NOMO-1 treated with dmso at 0.1 percent for 144 hours (cell line): Measurements from ENCODE around the gene CLRN2.
"Not testable (repeated sequence)": the region's sequence is repeated elsewhere in the genome, so short reads cannot be mapped to it uniquely, and the experiment has no call there.

Experiments
- DNase-seq: peaks from one replicate; lab custom pipeline; 2025; ENCODE audit not compliant: unreplicated experiment; lab: John Stamatoyannopoulos, UW

Gene CLRN2

DNA sequence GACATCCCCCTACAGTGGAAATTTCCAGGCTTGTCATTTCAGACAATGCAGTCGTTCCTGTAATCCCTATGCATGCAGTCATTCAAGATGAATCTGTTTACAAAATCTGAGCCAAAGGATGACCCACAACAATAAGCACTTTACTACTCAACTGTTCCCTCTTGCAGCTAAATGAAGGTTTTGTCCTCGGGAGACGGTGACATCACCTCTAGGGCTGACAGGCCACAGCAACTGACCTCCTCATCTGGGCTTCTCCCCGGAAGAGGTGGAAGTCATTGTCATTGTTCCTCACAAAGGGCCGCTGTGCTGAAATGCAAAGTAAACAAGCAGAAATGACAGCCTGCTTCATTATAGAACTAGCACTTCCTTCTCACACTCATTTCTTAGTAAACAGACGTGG lies 29.2 kb downstream of the CLRN2 start:
- DNase-seq = no peak

DNA sequence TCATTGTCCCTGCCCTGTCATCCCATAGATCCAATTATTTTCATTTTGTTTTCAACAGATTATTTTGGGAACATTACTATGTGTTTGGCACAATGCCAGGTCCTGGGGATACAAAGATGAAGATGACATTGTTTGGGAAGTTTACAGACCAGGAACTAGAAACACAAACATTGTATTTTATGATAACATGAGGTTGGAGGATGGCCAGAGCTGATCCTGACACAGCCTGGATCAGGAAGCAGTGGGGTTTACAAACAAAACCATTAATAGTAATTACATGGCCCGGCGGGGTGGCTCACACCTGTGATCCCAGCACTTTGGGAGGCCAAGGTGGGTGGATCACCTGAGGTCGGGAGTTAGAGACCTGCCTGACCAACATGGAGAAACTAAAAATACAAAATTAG lies 29.9 kb downstream of the CLRN2 start:
- DNase-seq = no peak

DNA sequence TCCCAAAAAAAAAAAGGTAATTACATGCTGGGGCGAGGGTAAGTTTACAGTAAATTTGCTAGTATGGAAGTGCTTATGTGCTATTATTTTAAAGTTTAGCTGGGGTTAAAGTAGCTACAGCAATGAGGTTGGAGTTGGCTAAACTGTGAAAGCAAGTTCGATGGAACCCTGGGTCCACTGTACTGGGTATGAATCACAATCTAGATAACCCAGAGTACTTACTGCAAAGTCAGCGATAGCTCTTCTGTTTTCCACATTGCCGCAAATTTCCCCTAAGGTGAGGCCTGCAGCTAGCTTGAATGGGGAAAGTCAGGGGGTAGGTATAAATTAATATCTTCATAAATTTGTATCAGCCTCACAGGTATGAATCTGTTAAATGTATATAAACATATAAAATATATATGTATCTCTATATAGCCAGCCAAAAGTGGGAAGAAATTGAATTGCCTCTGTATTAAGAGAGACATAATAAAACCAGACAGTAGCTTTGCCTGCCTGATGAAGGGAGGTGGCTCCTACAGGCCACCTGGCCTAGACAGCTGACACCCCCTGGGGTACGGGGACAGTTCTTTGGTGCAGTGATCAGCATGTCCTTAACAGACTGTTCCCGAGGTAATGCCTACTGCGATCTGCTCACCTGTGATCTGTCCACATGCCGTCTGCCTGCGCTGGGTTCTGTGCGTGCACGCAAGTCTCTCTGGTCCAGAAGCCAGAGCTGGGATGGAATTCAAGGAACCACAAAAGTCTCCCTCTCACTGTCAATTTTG lies 30.6 kb downstream of the CLRN2 start:
- no peak for DNase-seq

DNA sequence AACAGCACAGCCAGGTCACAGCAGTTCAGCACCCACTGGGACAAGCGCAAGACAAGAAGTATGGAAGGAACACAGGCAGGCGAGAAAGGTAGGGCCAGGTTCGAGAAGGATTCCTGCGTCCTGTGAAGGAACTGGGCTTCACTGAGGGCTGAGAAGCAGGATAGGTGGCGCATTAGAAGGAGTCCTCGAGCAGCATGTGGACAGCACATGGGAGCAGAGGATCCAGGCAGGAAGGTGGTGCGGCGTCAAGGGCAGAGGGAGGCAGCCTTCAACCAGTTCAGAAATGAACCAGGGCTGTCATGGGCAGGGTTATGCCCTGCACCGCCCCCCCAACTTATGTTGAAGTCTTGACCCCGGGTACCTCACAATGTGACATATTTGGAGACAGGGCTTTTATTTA lies 31.3 kb downstream of the CLRN2 start:
- DNase-seq = no peak

DNA sequence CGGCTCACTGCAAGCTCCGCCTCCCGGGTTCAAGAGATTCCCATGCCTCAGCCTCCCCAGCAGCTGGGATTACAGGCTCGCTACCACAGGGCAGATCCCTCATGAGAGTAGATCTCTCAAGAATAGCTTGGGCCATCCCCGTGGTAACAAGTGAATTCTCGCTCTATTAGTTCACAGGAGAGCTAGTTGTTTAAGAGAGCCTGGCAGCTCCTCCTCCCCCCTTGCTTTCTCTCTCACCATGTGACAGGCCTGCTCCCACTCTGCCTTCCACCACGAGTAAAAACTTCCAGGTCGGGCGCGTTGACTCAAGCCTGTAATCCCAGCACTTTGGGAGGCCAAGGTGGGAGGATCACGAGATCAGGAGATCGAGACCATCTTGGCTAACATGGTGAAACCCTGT lies 31.7 kb downstream of the CLRN2 start:
- no peak for DNase-seq

DNA sequence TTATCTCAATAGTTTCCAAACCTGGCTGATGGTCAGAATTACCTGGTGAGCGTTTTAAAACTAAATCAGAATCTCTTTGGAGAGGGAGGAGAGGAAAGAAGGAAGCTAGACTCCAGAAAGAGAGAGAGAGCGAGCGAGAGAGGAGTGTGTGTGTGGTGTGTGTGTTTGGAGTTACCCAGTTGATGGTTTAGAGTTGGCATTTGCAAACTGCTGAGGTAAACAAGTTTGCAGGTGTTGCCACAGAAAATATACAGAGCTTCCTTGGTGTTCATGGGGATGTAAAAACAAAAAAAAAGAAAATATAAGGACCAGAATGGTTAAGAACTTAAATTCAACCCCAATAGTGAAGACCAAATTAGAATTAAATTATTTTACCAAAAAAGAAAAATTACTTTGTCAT lies 35.6 kb downstream of the CLRN2 start:
- no peak for DNase-seq

DNA sequence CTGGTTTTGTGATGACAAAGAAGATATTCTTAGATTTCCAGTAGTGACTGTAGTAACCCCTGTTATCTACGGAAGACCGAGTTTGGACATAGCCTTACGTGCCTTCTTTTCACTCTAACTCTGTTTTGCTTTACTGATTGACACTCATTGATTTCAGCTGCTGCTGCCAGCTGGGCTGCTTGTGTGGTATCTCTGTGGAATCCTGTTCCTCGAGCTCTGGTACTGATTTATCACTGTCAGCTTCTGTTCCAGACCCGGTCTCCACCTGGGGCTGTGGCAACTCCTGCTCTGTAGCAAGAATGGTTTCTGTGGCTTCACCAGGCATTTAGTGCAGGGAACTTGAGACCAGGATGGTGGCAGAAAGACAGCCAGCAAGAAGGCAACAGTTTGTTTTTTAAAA lies 37.5 kb downstream of the CLRN2 start:
- DNase-seq = no peak

DNA sequence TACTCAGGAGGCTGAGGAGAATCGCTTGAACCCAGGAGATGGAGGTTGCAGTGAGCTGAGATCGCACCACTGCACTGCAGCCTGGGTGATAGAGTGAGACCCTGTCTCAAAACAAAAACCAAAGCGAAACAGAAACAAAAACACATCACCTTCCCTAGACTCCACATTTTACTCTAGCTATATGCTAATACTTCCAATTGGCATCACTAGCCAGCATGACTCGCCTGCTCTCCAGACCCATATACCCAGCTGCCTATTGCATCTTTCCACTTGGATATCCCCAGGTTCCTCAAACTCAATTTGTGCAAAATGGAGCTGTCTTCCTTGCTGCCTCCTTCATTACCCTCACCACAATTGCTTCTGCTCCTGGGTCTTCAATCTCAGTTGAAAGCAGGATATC lies 39.6 kb downstream of the CLRN2 start:
- DNase-seq = no peak

DNA sequence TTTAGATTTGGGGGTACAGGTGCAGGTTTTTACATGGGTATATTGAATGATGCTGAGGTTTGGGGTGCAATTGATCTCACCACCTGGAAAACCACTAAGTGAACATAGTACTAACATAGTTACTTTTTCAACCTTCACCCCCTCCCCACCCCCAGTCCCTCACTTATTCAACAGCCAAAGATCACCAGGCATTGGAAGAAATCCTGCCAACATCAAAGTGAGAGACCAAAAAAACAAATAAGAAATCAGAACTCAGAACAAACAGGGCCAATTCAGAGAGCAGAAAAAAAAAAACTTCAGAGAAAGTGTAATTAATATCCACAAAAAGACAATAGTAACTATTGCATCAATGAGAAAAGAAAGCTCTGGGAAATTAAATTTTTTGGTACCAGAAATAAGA lies 41.5 kb downstream of the CLRN2 start:
- DNase-seq = no peak

DNA sequence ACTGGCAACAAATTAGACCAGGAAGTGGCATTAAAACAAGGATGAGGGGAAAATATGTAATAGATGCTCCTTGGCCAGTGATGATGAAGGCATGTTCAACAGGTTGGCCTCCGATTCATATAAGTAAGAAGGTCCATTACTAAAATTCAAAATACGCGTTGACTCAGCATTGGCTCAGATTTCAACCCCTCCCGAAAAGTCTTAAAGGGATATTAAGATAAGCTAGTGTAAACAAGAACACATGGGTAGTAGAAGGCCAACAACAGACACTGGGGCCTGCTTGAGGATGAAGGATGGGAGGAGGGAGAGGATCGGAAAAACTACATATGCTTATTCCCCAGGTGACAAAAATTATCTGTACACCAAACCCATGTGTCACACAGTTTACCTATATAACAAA lies 42.9 kb downstream of the CLRN2 start:
- no peak for DNase-seq

DNA sequence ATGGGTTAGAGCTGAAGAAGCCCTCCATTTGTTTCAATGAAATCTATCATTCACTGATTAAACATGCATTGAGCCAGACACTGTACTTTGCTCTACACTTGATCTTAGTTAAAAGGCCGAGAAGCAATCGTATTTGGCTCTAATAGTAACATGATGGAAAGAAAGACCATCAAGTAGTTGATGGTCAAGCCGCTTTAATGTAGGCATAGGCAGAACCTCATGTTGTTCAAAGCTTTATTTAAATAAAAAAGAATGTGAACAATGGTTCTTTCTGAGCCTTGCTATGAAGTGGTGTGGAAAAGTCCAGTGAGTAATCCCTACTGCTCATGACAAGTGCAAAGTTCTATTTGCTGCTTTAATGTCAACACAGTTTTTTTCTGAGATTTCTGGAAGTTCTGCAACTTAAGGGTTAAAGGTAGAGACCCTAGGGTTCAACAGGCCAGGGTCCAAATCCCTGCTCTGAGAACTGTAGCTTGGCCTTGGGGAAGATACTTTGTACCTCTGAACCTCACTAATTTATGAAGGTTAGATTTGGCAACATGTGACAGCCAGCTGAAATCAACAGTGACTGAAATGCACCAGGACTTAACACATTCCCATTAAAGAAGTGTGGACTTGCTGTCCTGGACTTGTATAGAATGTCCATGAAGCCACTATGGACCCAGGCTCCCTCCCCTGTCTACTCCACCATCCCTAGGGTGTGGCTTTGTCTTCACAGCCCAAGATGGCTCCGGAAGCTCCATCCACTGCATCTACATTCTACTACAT lies 44.2 kb downstream of the CLRN2 start:
- DNase-seq = no peak

DNA sequence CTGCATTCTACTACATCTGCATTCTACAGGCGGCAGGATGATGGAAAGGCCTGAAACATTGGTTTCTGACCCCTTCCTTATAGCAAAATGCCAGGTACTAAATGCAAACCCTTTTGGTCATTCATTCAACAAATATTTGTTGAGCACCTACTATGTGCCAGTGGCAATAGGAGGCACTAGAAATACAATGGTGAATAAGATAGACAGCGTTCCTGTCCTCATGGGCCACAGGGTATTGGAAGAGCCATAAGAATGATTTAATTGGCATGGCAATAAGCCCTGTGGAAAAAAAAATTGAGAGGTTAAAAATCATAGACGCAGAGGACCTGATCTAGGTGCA lies 44.7 kb downstream of the CLRN2 start:
- DNase-seq = no peak

DNA sequence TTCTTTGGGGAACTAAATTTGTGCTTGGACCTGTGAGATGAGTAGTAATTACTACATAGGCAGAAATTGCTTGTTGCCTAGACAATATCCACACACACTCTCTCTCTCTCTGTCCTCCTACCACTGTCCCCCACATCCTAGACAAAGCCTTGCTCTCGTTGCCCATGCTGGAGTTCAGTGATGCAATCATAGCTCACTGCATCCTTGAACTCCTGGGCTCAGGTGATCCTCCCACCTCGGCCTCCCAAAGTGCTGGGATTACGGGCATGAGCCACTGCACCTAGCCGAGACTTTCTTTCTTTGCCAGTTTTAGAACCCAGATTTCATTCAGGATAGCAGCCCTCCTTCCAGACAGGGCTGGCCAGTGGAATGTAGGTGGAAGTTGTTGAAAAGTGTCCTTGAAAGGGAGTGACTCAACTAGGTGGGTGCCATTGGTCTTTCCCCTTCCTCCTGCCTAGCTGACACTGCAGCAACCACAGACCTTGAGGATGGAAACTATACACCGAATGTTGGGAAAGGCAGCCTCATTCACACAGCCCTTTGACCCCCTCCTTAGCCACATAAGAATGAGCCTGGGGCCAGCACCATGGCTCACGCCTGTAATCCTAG lies 45.2 kb downstream of the CLRN2 start:
- no peak for DNase-seq

DNA sequence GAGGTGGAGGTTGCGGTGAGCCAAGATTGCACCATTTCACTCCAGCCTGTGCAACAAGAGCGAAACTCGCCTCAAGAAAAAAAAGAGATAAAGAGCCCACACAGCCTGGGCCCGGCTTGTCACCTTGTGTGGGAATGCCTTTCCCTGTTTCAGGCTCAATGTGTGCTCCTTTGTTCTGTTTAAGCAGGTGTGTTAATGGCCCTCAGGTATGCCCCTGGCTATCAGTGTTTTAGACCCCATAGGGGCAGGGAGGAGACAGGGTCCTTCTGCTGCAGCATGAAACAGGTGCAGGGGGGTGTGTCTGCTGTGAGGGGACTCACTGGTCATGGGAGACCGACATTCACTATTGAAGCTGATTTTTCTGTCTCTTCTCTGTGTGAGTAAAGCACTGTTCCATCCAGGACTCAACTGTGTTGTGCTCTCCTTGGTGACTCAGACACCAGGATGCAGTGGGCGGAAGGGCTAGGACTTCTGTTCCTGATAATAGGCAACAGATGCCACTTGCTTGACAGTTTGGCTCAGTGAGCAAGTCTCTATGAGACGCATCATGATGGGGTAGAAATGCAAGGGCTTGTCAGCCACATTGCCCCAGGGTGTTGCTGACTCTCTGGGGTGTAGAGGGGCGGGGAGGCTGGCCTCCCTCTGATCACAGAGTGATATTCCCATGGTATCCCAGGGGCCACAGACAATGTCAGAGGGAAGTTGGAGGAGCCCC lies 46.4 kb downstream of the CLRN2 start:
- no peak for DNase-seq

DNA sequence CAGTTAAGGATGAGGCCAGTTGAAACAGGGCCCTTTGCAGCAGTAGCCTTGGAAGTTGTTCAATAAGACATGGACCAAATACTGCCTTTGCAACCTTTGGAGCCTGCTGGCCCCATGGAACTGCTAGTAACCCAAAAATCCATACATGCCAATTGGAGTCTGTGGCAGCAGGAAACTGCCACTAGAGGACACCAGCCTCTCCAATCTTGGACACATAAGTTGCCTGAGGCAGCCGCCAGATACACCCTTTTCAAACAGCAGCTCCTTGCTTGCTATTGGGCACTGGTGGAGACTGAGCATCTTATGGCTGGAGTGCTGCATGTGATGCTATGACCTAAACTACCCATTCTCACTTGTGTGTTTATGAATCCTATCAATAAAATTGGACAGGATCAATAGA lies 47.2 kb downstream of the CLRN2 start:
- DNase-seq = no peak

DNA sequence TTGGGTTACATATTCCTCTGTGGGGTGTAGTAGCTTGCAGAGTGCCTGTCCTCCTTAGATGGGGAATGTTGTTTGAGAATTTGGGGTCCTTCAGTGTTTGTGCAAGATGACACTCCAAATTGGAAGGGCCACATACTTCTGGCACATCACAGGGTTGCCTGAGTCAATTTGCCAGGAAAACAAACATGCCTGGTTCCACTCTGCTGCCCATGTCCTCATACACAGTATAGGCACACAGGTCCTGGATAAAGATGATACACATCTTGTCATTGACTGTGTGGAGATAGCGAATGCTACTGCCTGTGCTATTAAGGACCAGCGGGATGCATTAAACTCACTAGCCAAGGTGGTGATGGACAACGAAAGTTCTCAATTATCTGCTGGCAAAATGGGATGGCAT lies 50.9 kb downstream of the CLRN2 start:
- DNase-seq = no peak

DNA sequence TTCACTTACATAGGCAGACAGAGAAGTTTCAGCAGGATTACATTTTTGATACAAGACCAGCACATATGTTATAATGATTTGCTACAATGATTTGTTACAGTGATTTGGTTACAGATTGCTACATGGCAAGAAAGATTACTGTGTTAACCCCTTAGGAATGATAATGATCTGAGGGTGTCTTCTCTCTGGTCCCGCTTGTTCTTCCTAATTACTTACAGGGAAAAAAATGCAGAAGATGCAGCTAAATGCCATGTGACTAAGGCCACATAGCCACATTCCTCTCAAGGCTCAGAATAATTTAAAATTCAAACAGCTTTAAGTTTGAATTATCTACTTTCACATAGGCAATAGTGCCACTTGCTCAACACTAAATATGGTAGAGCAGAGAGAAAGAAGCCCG lies 52.3 kb downstream of the CLRN2 start:
- no peak for DNase-seq

DNA sequence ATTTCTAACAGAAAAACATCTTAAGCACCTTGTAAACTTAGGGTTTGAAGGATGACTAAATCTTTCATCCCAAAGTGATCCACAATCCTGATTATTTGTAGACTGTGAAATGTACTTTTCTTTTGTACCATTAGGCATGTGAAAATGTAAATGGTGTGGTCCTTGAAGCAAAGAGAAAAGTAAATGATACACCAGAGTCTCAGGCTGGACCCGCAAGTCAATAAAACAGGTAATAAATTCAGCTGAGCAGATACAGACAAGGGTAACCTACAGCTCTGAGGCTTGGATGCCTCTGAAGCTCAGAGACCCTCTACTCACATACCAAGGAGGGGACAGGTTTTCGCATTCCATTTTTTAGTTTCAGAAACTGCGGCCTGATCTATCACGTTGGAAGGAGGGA lies 59.2 kb downstream of the CLRN2 start:
- DNase-seq = no peak

DNA sequence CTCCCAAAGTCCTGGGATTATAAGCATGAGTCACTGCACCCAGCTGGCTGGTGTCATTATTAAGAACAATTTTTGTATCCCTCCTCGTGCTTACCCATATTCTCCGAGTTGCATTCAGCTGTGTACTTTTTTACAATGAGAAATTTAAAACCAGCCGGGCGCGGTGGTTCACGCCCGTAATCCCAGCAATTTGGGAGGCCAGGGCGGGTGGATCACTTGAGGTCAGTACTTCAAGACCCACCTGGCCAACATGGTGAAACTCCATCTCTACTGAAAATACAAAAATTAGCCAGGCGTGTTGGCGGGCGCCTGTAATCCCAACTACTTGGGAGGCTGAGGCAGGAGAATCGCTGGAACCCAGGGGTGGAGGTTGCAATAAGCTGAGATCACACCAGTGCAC lies 60.2 kb downstream of the CLRN2 start:
- not testable (repeated sequence) for DNase-seq
